Measurements from ENCODE around the gene ATOH8. TPM values are rescaled to one million over a fixed set of nuclear protein-coding genes. Genes with fewer than 3 reads are reported as not detected.

ATOH8 gene
- total RNA-seq, 1 donor from 2014 or later = 14.2 TPM

DNA sequence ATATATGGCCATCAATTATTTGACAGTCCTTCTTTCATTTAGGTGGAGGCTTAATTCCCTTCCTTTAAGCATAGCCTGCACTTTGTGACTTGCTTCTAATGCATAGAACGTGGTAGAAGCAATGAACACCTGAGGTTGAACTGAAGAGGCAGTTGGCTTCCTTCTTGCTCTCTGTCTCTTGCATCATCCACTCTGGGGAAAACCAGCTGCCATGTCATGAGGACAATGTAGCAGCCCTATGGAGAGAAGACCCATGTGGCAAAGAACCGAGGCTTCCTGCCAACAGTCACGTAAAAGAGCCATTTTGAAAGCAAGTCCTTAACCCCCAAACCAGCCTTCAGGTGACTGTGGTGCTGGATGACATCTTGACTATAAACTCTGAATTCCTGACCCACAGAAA is 46.8 kb downstream of the ATOH8 start:
- no peak for DNase-seq (ENCODE audit: low spot score)

- DNase-seq (ENCODE audit: low spot score) = no peak
These were observed 48.1 kb downstream of the ATOH8 start for GRCh38 chr2:85801871-85802270.

- no peak for DNase-seq (ENCODE audit: low spot score)
These were observed 48.7 kb downstream of the ATOH8 start for GRCh38 chr2:85802354-85803103.

DNA sequence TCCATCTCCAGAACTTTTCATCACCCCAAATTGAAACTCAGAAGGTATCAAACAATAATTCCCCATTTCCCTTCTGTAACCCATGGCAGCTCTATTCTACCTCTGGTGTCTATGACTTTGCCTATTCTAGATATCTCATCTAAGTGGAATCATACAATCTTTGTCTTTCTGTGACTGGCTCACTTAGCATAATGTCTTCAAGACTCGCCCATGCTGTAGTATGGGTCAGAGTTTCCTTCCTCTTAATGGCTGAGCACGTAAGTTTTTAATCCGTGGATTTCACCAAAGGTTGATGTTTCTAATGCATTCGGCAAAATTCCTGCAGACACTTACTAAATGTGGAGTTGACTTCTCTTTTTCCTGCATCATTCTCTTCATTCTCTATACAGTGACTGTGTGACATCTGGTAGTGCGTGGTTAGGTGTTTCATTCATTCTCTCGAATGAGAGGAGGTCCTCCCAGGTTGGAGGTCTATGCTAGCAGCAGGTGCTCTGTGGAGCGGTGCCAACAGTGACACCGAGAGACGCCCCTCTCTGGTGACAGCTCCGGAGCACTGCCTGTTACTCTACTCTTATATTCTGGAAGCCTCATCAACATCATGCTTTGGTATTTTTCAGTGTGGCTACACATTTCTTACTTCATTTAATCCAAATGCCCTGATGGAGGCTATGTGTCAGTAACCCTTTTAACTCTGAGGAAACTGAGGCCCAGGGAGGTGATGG is 50.1 kb downstream of the ATOH8 start:
- no peak for DNase-seq (ENCODE audit: low spot score)

GRCh38 chr2:85804583-85804982 is 50.8 kb downstream of the ATOH8 start:
- no peak for DNase-seq (ENCODE audit: low spot score)

- no peak for DNase-seq (ENCODE audit: low spot score)
These were observed 52.7 kb downstream of the ATOH8 start for GRCh38 chr2:85806358-85807118.

GRCh38 chr2:85807756-85808155 is 54.0 kb downstream of the ATOH8 start:
- DNase-seq (ENCODE audit: low spot score) = no peak

DNA sequence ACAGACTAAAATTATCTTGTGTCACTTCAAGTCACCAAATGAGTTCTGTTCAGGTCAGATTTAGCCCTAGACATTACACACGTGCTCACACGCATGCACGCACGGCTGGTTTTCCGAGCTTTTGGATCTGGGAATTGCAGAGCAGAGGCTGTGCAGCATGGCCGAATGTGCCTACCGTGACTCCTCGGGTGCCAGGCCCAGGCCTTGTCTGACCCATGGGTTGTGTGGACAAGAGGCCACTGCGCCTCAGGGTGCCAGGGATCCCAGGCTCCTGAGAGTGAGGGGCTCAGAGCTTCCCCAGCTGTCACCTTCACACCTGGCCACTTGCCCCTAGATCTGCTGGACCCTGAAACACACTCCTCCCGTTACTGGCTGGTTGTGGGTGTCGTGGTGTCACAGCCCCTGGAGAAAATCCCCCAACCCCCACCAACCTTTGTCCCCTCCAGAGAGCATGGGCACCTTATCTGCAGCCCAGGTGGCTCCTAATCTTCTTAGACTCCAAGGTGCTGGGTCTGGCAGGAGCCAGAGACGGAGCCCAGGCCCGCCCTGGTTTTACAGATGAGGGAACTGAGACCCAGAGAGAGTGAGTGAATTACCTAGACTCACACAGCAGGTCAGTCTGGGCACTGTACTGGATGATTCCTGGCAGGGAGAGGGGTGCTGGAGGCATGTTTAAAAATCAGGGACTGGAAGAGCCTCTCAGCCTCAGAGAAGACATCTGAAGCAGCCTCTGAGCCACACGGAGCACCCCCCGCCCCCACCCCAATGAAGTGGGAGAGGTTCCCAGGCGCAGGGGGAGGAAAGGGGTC is 56.8 kb downstream of the ATOH8 start:
- DNase-seq (ENCODE audit: low spot score) = no peak

GRCh38 chr2:85811180-85812093 is 57.6 kb downstream of the ATOH8 start:
- DNase-seq (ENCODE audit: low spot score) = peak; percentile 85

GRCh38 chr2:85812094-85812735 is 58.4 kb downstream of the ATOH8 start:
- no peak for DNase-seq (ENCODE audit: low spot score)

DNA sequence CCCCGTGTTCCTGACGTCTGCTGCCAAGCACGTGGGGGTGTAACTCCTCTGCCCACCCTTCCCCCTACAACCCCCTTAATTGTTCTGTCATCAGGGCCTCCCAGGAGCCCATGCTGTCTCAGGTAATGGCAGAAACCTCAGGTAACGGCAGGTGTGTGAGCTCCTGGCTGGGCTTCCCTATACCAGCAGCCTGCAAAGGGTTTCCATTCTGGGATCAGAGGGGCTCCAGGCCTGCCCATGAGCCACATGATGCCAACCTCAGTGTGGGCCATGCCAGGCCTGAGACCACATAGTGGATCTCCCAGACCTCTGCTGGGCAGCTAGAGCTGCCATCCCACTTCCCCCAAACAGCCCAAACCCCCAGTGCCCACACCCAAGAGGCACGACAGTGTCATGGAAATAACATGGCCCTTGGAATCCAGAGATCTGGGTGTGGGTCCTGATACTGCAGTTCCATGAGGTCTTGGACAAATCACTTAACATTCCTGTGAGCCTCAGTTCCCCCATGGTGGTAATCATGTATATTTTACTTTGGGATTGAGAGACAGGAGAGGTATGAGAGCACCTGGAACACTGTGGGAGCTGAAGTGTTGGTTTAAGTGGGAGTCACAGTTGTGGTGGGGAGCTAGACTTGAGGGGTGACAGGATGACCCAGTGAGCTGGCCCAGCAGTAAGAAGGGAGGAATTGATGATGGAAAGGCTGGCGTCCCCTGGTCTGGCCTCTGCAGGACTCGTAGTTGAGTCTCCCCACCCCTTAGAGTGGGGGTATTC is 59.6 kb downstream of the ATOH8 start:
- no peak for DNase-seq (ENCODE audit: low spot score)

GRCh38 chr2:85813982-85814801 is 60.4 kb downstream of the ATOH8 start:
- DNase-seq (ENCODE audit: low spot score) = peak; percentile 85

DNA sequence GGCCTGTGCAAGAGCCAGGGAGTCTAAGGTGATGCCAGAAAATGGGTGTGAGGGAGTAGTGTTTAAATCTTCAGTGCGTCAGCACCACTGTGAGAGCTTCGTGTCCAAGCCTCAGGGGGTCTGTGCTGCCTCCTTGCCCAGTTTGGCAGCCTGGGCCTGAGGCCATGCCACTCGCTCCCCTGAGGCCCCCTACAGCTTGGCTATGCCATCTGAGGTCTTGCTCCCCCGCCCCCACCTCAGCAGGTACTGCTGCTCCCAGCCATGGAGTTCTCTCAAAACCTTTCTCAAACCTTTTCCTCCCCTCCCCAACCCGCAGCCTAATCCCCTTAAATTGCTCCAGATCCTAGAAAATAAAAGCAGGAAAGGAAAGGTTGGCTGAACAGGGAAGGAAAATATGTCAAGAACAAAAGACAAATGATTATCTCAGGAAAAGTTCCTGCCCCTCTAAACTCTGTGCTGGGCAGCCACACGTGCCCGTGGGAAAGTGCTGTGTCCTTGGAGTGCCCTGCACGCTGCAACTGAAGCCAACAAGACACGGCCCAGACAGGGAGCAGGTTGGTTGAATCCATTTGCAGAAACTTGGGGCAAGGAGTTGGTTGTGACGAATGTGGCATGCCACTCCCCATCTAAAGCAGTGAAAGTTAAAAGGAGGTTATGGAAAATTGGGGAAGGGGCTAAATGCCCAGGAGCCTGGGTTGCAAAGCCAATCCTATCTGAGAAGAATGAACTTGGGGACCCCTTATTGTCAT is 61.2 kb downstream of the ATOH8 start:
- DNase-seq (ENCODE audit: low spot score) = no peak

GRCh38 chr2:85819811-85820510 is 66.2 kb downstream of the ATOH8 start:
- DNase-seq (ENCODE audit: low spot score) = no peak

- DNase-seq (ENCODE audit: low spot score) = no peak
These were observed 69.0 kb downstream of the ATOH8 start for GRCh38 chr2:85822766-85823165.

DNA sequence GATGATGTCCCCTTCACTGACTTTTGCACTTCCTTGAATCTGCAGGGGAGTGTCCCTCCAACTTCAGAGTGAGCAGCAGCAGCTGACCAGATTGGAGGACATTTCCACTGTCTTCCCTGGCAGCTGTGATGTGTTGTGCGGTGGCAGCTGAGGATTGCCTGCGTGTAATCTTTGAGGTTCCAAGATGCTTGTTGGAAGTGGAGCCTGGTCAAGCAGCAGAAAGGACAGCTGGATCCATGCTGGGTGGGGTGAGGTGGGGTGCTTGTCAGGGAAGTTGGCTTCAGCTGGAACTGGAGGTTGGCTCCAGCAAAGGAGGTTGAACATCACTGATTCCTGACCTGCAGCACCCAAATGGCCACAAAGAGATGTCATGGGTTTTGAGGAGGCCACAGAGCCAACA is 70.2 kb downstream of the ATOH8 start:
- no peak for DNase-seq (ENCODE audit: low spot score)
